ENCODE results near the gene ZNF451. TPM values are rescaled to one million over a fixed set of nuclear protein-coding genes. Genes with fewer than 3 reads are reported as not detected.
"Not testable (repeated sequence)": the region's sequence is repeated elsewhere in the genome, so short reads cannot be mapped to it uniquely, and the experiment has no call there.

The ZNF451 gene
- total RNA-seq, 2 experiments from 2014 or later: 62.2 to 66.6 TPM

GRCh38 chr6:57072108-57072507 is 17.9 kb upstream of the ZNF451 start:
- peaks cover 7% of the 10 kb centered on the region for H3K36me3 Mint-ChIP-seq (ENCODE audit: low read depth)
- no peaks in the 10 kb centered on the region for H3K9me3 Mint-ChIP-seq
- DNase-seq: no peak
- H3K27me3 Mint-ChIP-seq: no peaks in the 10 kb centered on the region
- POLR2A ChIA-PET: interaction anchor here (0.6 kb wide), 1 partner anchor 15 kb away, joined by 7 read pairs; no protein-coding TSS in a partner anchor
- no peak overlapping the region for H3K4me3 Mint-ChIP-seq
- CTCF ChIA-PET: interaction anchor here (1.1 kb wide), 1 partner anchor 119 kb away, joined by 3 read pairs; no protein-coding TSS in a partner anchor
- H3K27ac Mint-ChIP-seq: no peak overlapping the region
- no peaks in the 10 kb centered on the region for H3K4me1 Mint-ChIP-seq

- ChIA-PET POLR2A (no interaction called here), CTCF (interaction anchor here (0.6 kb wide), 1 partner anchor 32 kb away, joined by 3 read pairs; no protein-coding TSS in a partner anchor)
- no peaks in the 10 kb centered on the region for H3K27me3 Mint-ChIP-seq
- H3K27ac Mint-ChIP-seq: no peak overlapping the region
- peaks cover 11% of the 10 kb centered on the region for H3K36me3 Mint-ChIP-seq (ENCODE audit: low read depth)
- H3K4me3 Mint-ChIP-seq: no peak overlapping the region
- no peak for DNase-seq
- peaks cover 3% of the 10 kb centered on the region for H3K9me3 Mint-ChIP-seq
- H3K4me1 Mint-ChIP-seq: no peaks in the 10 kb centered on the region
These were observed 15.6 kb upstream of the ZNF451 start for GRCh38 chr6:57074383-57074782.

- DNase-seq: no peak
- H3K36me3 Mint-ChIP-seq (ENCODE audit: low read depth): peaks cover 12% of the 10 kb centered on the region
- ChIA-PET POLR2A (no interaction called here), CTCF (no interaction called here)
- H3K27ac Mint-ChIP-seq: no peak overlapping the region
- no peak overlapping the region for H3K4me3 Mint-ChIP-seq
- no peaks in the 10 kb centered on the region for H3K4me1 Mint-ChIP-seq
- no peaks in the 10 kb centered on the region for H3K27me3 Mint-ChIP-seq
- H3K9me3 Mint-ChIP-seq: peaks cover 3% of the 10 kb centered on the region
These were observed 14.9 kb upstream of the ZNF451 start for GRCh38 chr6:57075092-57075491.

- DNase-seq: no peak
- ChIA-PET CTCF (interaction anchor here (1.1 to 1.2 kb wide), 2 partner anchors 11 to 16 kb away, joined by 3 to 4 read pairs; no protein-coding TSS in a partner anchor), POLR2A (no interaction called here)
- H3K36me3 Mint-ChIP-seq (ENCODE audit: low read depth): peaks cover 18% of the 10 kb centered on the region
- no peaks in the 10 kb centered on the region for H3K27me3 Mint-ChIP-seq
- no peak overlapping the region for H3K4me3 Mint-ChIP-seq
- H3K27ac Mint-ChIP-seq: no peak overlapping the region
- H3K9me3 Mint-ChIP-seq: peaks cover 9% of the 10 kb centered on the region
- H3K4me1 Mint-ChIP-seq: no peaks in the 10 kb centered on the region
These were observed 11.3 kb upstream of the ZNF451 start for GRCh38 chr6:57078531-57079207.

GRCh38 chr6:57085471-57085870 is 4.5 kb upstream of the ZNF451 start:
- POLR2A ChIA-PET: no interaction called here
- no peak for DNase-seq
- no peak overlapping the region for H3K4me3 Mint-ChIP-seq
- H3K27ac Mint-ChIP-seq: no peak overlapping the region
- peaks cover 3% of the 10 kb centered on the region for H3K36me3 Mint-ChIP-seq (ENCODE audit: low read depth)
- peaks cover 6% of the 10 kb centered on the region for H3K4me1 Mint-ChIP-seq
- no peaks in the 10 kb centered on the region for H3K27me3 Mint-ChIP-seq
- H3K9me3 Mint-ChIP-seq: peaks cover 3% of the 10 kb centered on the region
- CTCF ChIA-PET: no interaction called here

- Mint-ChIP-seq H3K27me3 (no peaks in the 10 kb centered on the region), H3K9me3 (no peaks in the 10 kb centered on the region), H3K4me3 (no peak overlapping the region), H3K27ac (no peak overlapping the region), H3K4me1 (peaks cover 14% of the 10 kb centered on the region), H3K36me3 (ENCODE audit: low read depth) (peaks cover 7% of the 10 kb centered on the region)
- ChIA-PET CTCF (interaction anchor here (0.6 kb wide), 1 partner anchor 335 kb away, joined by 4 read pairs; no protein-coding TSS in a partner anchor), POLR2A (interaction anchor here (0.7 kb wide), 1 partner anchor 15 kb away, joined by 7 read pairs; no protein-coding TSS in a partner anchor)
- no peak for DNase-seq
These were observed 3.1 kb upstream of the ZNF451 start for GRCh38 chr6:57086843-57087242.

- POLR2A ChIA-PET: no interaction called here
- peaks cover 22% of the 10 kb centered on the region for H3K4me1 Mint-ChIP-seq
- DNase-seq: no peak
- H3K36me3 Mint-ChIP-seq (ENCODE audit: low read depth): peaks cover 14% of the 10 kb centered on the region
- peak overlapping the region; percentile 46 for H3K27ac Mint-ChIP-seq
- no peaks in the 10 kb centered on the region for H3K9me3 Mint-ChIP-seq
- H3K27me3 Mint-ChIP-seq: no peaks in the 10 kb centered on the region
- CTCF ChIA-PET: no interaction called here
- no peak overlapping the region for H3K4me3 Mint-ChIP-seq
These were observed 2.1 kb upstream of the ZNF451 start for GRCh38 chr6:57087916-57088315.

- Mint-ChIP-seq H3K36me3 (ENCODE audit: low read depth) (peaks cover 16% of the 10 kb centered on the region), H3K9me3 (no peaks in the 10 kb centered on the region), H3K27me3 (no peaks in the 10 kb centered on the region), H3K4me3 (peak overlapping the region; percentile 83), H3K4me1 (peaks cover 30% of the 10 kb centered on the region), H3K27ac (peak overlapping the region; percentile 93)
- DNase-seq: no peak
- CTCF ChIA-PET: interaction anchor here (0.8 kb wide), 1 partner anchor 11 kb away, joined by 3 read pairs; no protein-coding TSS in a partner anchor
- POLR2A ChIA-PET: no interaction called here
These were observed 723 bp upstream of the ZNF451 start for GRCh38 chr6:57089265-57089664.

GRCh38 chr6:57090458-57091067 is 575 bp downstream of the ZNF451 start:
- H3K27ac Mint-ChIP-seq, POLR2A ChIA-PET, H3K27me3 Mint-ChIP-seq, H3K9me3 Mint-ChIP-seq, CTCF ChIA-PET, DNase-seq: not testable (repeated sequence)
- H3K4me3 Mint-ChIP-seq: peak overlapping the region; percentile 83
- H3K36me3 Mint-ChIP-seq (ENCODE audit: low read depth): peaks cover 16% of the 10 kb centered on the region
- peaks cover 34% of the 10 kb centered on the region for H3K4me1 Mint-ChIP-seq

- H3K9me3 Mint-ChIP-seq, CTCF ChIA-PET, H3K27me3 Mint-ChIP-seq, DNase-seq, POLR2A ChIA-PET: not testable (repeated sequence)
- H3K4me3 Mint-ChIP-seq: peak overlapping the region; percentile 66
- H3K27ac Mint-ChIP-seq: peak overlapping the region; percentile 65
- peaks cover 34% of the 10 kb centered on the region for H3K4me1 Mint-ChIP-seq
- peaks cover 17% of the 10 kb centered on the region for H3K36me3 Mint-ChIP-seq (ENCODE audit: low read depth)
These were observed 1.4 kb downstream of the ZNF451 start for GRCh38 chr6:57091375-57091774.

GRCh38 chr6:57094689-57095088 is 4.7 kb downstream of the ZNF451 start:
- POLR2A ChIA-PET: no interaction called here
- no peak overlapping the region for H3K4me3 Mint-ChIP-seq
- no peaks in the 10 kb centered on the region for H3K9me3 Mint-ChIP-seq
- CTCF ChIA-PET: interaction anchor here (0.6 to 1.7 kb wide), 4 partner anchors 9 to 229 kb away, joined by 3 to 5 read pairs (median 4); no protein-coding TSS in a partner anchor
- DNase-seq: no peak
- H3K4me1 Mint-ChIP-seq: peaks cover 37% of the 10 kb centered on the region
- H3K36me3 Mint-ChIP-seq (ENCODE audit: low read depth): peaks cover 37% of the 10 kb centered on the region
- H3K27ac Mint-ChIP-seq: no peak overlapping the region
- no peaks in the 10 kb centered on the region for H3K27me3 Mint-ChIP-seq

GRCh38 chr6:57097596-57097995 is 7.6 kb downstream of the ZNF451 start:
- ChIA-PET POLR2A (no interaction called here), CTCF (interaction anchor here (0.9 to 1.4 kb wide), 3 partner anchors 15 to 43 kb away, joined by 3 to 4 read pairs (median 3); no protein-coding TSS in a partner anchor)
- H3K36me3 Mint-ChIP-seq (ENCODE audit: low read depth): peaks cover 51% of the 10 kb centered on the region
- H3K27ac Mint-ChIP-seq: no peak overlapping the region
- no peak overlapping the region for H3K4me3 Mint-ChIP-seq
- peaks cover 25% of the 10 kb centered on the region for H3K4me1 Mint-ChIP-seq
- DNase-seq: no peak
- H3K9me3 Mint-ChIP-seq: peaks cover 8% of the 10 kb centered on the region
- no peaks in the 10 kb centered on the region for H3K27me3 Mint-ChIP-seq

- H3K36me3 Mint-ChIP-seq (ENCODE audit: low read depth): peaks cover 67% of the 10 kb centered on the region
- POLR2A ChIA-PET: no interaction called here
- H3K9me3 Mint-ChIP-seq: peaks cover 8% of the 10 kb centered on the region
- no peak overlapping the region for H3K27ac Mint-ChIP-seq
- peaks cover 17% of the 10 kb centered on the region for H3K4me1 Mint-ChIP-seq
- H3K27me3 Mint-ChIP-seq: no peaks in the 10 kb centered on the region
- no peak for DNase-seq
- CTCF ChIA-PET: interaction anchor here (0.9 to 1.7 kb wide), 3 partner anchors 8 to 12 kb away, joined by 3 to 5 read pairs (median 4); no protein-coding TSS in a partner anchor
- H3K4me3 Mint-ChIP-seq: no peak overlapping the region
These were observed 13.0 kb downstream of the ZNF451 start for GRCh38 chr6:57102976-57103375.
